ENCODE data around the gene ATG4A. TPM values are rescaled to one million over a fixed set of nuclear protein-coding genes. Genes with fewer than 3 reads are reported as not detected.

ATG4A gene
- total RNA-seq, 1 experiment from 2014 or later = 6.4 TPM

DNA sequence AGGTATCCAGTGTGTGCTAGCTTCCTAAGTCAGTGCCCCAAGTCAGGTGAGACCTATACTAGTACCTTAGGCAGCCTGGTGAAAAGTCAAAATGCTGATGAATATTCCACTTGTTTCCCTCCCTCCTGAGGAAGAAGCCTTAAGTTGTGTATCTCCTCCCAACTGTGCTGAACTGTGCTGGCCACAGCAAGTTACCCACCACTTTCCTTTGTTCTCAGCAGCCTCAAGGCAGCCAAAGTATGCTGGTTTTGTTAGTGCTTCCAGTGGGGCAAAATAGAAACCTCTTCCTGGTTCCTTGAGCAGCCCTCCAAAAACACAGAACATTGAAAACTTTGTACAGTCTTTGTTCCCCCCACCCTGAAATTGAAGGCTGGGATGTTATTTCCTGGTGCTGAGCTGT lies 13.9 kb downstream of the ATG4A start:
- no peak overlapping the region for H2BK120ac ChIP-seq (ENCODE audit: low read depth, low read length, poor library complexity, severe bottlenecking)
- H3K18ac ChIP-seq (ENCODE audit: insufficient read length, low read depth, low read length) = no peak overlapping the region
- no peak overlapping the region for H2AFZ ChIP-seq (ENCODE audit: low read length)
- Mint-ChIP-seq H3K27ac (peak overlapping the region in 1 of 3 experiments; percentile 3; a peak in 3 of 7 replicates), H3K27me3 (ENCODE audit: low read depth) (peaks cover 2% of the 10 kb centered on the region), H3K9me3 (peaks cover 0 to 3% of the 10 kb centered on the region in 2 experiments; a peak in 2 of 5 replicates), H3K4me3 (no peak overlapping the region), H3K4me1 (peaks cover 5 to 7% of the 10 kb centered on the region in 2 experiments), H3K36me3 (ENCODE audit: insufficient read depth in 1 of 3, low read depth in 3 of 3) (no peaks in the 10 kb centered on the region)
- no peaks in the 10 kb centered on the region for H3K9me3 ChIP-seq (ENCODE audit: control insufficient read depth, low read depth, low read length)
- no peaks in the 10 kb centered on the region for H3K27me3 ChIP-seq (ENCODE audit: insufficient read depth, low read length)
- H3K23me2 ChIP-seq (ENCODE audit: insufficient read length, low read depth, low read length, poor library complexity, severe bottlenecking) = no peaks in the 10 kb centered on the region
- TF ChIP-seq, protein P1, sequence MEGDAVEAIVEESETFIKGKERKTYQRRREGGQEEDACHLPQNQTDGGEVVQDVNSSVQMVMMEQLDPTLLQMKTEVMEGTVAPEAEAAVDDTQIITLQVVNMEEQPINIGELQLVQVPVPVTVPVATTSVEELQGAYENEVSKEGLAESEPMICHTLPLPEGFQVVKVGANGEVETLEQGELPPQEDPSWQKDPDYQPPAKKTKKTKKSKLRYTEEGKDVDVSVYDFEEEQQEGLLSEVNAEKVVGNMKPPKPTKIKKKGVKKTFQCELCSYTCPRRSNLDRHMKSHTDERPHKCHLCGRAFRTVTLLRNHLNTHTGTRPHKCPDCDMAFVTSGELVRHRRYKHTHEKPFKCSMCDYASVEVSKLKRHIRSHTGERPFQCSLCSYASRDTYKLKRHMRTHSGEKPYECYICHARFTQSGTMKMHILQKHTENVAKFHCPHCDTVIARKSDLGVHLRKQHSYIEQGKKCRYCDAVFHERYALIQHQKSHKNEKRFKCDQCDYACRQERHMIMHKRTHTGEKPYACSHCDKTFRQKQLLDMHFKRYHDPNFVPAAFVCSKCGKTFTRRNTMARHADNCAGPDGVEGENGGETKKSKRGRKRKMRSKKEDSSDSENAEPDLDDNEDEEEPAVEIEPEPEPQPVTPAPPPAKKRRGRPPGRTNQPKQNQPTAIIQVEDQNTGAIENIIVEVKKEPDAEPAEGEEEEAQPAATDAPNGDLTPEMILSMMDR (conservative IDR thresholded peaks at IDR 0.05) = no peak
- no peak overlapping the region for H3T11ph ChIP-seq (ENCODE audit: low read length)
- no peak overlapping the region for H4K5ac ChIP-seq (ENCODE audit: insufficient read length, low read depth, low read length)
- no peak for DNase-seq
- H3K23ac ChIP-seq (ENCODE audit: insufficient read length, low read depth, low read length) = no peak overlapping the region
- no peaks in the 10 kb centered on the region for H4K20me1 ChIP-seq (ENCODE audit: control insufficient read depth, insufficient read depth, insufficient read length)
- H3K56ac ChIP-seq (ENCODE audit: insufficient read length, low read depth, low read length) = no peak overlapping the region
- H3K9ac ChIP-seq (ENCODE audit: extremely low read depth, insufficient read length, low read length) = no peak overlapping the region
- no peak overlapping the region for H3K4me2 ChIP-seq (ENCODE audit: insufficient read depth, insufficient read length, low read length)
- no peak overlapping the region for H2BK12ac ChIP-seq (ENCODE audit: insufficient read length, low read depth, low read length)
- H2BK15ac ChIP-seq (ENCODE audit: low read depth, low read length) = no peak overlapping the region
- no peak overlapping the region for H4K91ac ChIP-seq (ENCODE audit: insufficient read length, low read depth, low read length)
- no peaks in the 10 kb centered on the region for H3K79me2 ChIP-seq (ENCODE audit: insufficient read depth, low read length)
- H3K27ac ChIP-seq (ENCODE audit: insufficient read length, low read depth, low read length) = no peak overlapping the region
- no peak overlapping the region for H3K4ac ChIP-seq (ENCODE audit: low read depth, low read length)
- no peak overlapping the region for H2BK5ac ChIP-seq (ENCODE audit: insufficient read length, low read length)
- no peaks in the 10 kb centered on the region for H3K79me1 ChIP-seq (ENCODE audit: insufficient read depth, low read depth, low read length, poor library complexity, severe bottlenecking)
- no peak overlapping the region for H3K14ac ChIP-seq (ENCODE audit: insufficient read depth, low read length)
- H2AK5ac ChIP-seq (ENCODE audit: insufficient read length, low read length) = no peak overlapping the region
- no peaks in the 10 kb centered on the region; the same call in 1 of the 2 replicates for H3K4me1 ChIP-seq (ENCODE audit: insufficient read depth, low read length)
- no peak overlapping the region for H4K8ac ChIP-seq (replicated peaks; ENCODE audit: insufficient read length, low read depth, low read length)
- no peak overlapping the region for H2BK20ac ChIP-seq (ENCODE audit: low read depth, low read length, poor library complexity, severe bottlenecking)

All from H9 (cell line).